PC-9 (cell line): Measurements from ENCODE around the gene GRIN2A. TPM values are rescaled to one million over a fixed set of nuclear protein-coding genes. Genes with fewer than 3 reads are reported as not detected.

ENCODE experiments used
- BruUV-seq: library from RNA; stranded (reverse); fragments of 400-500 nt; replicated peaks from 2 replicates; lab custom pipeline; 2021; lab: Mats Ljungman, UMichigan
- CTCF ChIA-PET: fragments of 300-600 bp; sonication (Branson Sonifier 250); formaldehyde crosslinking; loops from one replicate; lab custom pipeline; 2022; ENCODE audit warnings: antibody characterized with exemption; lab: Charles Lee
- POLR2A ChIA-PET: fragments of 300-600 bp; sonication (Branson Sonifier 250); formaldehyde crosslinking; loops from one replicate; lab custom pipeline; 2022; ENCODE audit warnings: antibody characterized with exemption; ENCODE audit not compliant: unreplicated experiment; lab: Charles Lee
- DNase-seq, 2 experiments: peaks; one replicate each; pipeline versions ENCODE4 v3.0.0 to v3.0.0-alpha.2; 2015 to 2022; ENCODE audit warnings: mixed read lengths in 1 of 2
- H2AFZ ChIP-seq: fragments of 200-600 bp; sonication (generic); 2 replicates; pipeline ENCODE4 v1.8.1; 2017; ENCODE audit warnings: antibody characterized with exemption
- H3F3A ChIP-seq: fragments of 200-600 bp; sonication (generic); 2 replicates; pipeline ENCODE4 v1.8.1; 2017; ENCODE audit warnings: antibody characterized with exemption, mild to moderate bottlenecking, low read depth; ENCODE audit not compliant: insufficient read depth
- H3K27ac ChIP-seq: fragments of 200-600 bp; sonication (generic); 2 replicates; pipeline ENCODE4 v1.6.1; 2016; ENCODE audit warnings: mixed run types
- H3K27me3 ChIP-seq: fragments of 200-600 bp; sonication (generic); 2 replicates; pipeline ENCODE4 v1.6.1; 2016; ENCODE audit warnings: low read depth, mixed run types; ENCODE audit not compliant: insufficient read depth
- H3K36me3 ChIP-seq: fragments of 200-600 bp; sonication (generic); 2 replicates; pipeline ENCODE4 v1.6.1; 2016; ENCODE audit warnings: low read depth, mixed run types
- H3K4me1 ChIP-seq: fragments of 200-600 bp; sonication (generic); replicated peaks from 2 replicates; pipeline ENCODE4 v1.6.1; 2016; ENCODE audit warnings: mixed run types; ENCODE audit not compliant: insufficient read depth
- H3K4me2 ChIP-seq: fragments of 200-600 bp; sonication (generic); 2 replicates; pipeline ENCODE4 v1.6.1; 2017; ENCODE audit warnings: mixed run types
- H3K4me3 ChIP-seq: fragments of 200-600 bp; sonication (generic); 2 replicates; pipeline ENCODE4 v1.6.1; 2016; ENCODE audit warnings: mixed run types
- H3K79me2 ChIP-seq: fragments of 200-600 bp; sonication (generic); 2 replicates; pipeline ENCODE4 v1.6.1; 2017; ENCODE audit warnings: low read depth, mixed run types
- H3K9me2 ChIP-seq: fragments of 200-600 bp; sonication (generic); 2 replicates; pipeline ENCODE4 v1.8.1; 2017; ENCODE audit warnings: mild to moderate bottlenecking; ENCODE audit not compliant: insufficient read depth
- H3K9me3 ChIP-seq: fragments of 200-600 bp; sonication (generic); 2 replicates; pipeline ENCODE4 v1.8.1; 2016; ENCODE audit warnings: low read depth; ENCODE audit not compliant: insufficient read depth
- H4K20me1 ChIP-seq: fragments of 200-600 bp; sonication (generic); 2 replicates; pipeline ENCODE4 v1.8.1; 2017; ENCODE audit not compliant: insufficient read depth
- EZH2 ChIP-seq: fragments of 200-600 bp; sonication (generic); IDR thresholded peaks from 2 replicates; pipeline ENCODE4 v1.8.0; 2017; ENCODE audit warnings: antibody characterized with exemption, low read depth
- intact Hi-C: fragments of 100-400 bp; cut with micrococcal nuclease; formaldehyde crosslinking; loops from one replicate; pipeline ENCODE4 v1.10.0; 2022; ENCODE audit not compliant: unreplicated experiment
- total RNA-seq: library from RNA; stranded (reverse); gene quantifications from 2 replicates; pipeline ENCODE4 v1.2.3, GENCODE V29; 2021
- TF ChIP-seq, protein P1 (sequence below): fragments of 200-600 bp; sonication (generic); conservative IDR thresholded peaks from 2 replicates; pipeline ENCODE4 v1.6.1; 2017; ENCODE audit warnings: mixed run types, antibody characterized with exemption, mild to moderate bottlenecking, moderate library complexity

GRIN2A gene
- total RNA-seq, 1 experiment from 2014 or later = not detected

DNA sequence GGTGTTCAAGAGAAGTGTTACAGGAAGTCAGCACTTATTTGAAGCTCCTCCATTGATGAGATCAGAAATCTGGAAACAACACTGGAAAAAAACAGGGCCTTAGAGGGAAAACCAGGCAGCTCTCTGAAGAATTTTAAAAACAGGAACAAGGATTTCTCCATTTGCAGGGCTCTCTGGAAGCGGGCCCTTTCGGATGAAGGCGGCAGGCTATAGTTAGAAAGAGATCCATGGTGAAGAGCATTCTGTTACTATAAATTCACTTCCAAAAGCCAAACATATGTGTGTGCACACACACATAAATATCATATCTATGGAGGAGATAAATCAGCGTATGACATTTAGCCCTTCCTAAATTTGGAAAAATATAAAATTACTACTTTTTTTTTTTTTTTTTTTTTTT is 42.6 kb upstream of the GRIN2A start:
- H3K9me3 ChIP-seq = no peaks in the 10 kb centered on the region
- ChIA-PET POLR2A (no interaction called here), CTCF (interaction anchor here (0.7 kb wide), 1 partner anchor 171 kb away, joined by 12 read pairs; no protein-coding TSS in a partner anchor)
- TF ChIP-seq, protein P1, sequence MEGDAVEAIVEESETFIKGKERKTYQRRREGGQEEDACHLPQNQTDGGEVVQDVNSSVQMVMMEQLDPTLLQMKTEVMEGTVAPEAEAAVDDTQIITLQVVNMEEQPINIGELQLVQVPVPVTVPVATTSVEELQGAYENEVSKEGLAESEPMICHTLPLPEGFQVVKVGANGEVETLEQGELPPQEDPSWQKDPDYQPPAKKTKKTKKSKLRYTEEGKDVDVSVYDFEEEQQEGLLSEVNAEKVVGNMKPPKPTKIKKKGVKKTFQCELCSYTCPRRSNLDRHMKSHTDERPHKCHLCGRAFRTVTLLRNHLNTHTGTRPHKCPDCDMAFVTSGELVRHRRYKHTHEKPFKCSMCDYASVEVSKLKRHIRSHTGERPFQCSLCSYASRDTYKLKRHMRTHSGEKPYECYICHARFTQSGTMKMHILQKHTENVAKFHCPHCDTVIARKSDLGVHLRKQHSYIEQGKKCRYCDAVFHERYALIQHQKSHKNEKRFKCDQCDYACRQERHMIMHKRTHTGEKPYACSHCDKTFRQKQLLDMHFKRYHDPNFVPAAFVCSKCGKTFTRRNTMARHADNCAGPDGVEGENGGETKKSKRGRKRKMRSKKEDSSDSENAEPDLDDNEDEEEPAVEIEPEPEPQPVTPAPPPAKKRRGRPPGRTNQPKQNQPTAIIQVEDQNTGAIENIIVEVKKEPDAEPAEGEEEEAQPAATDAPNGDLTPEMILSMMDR = no peak
- TF ChIP-seq EZH2 = no peak
- no peaks in the 10 kb centered on the region for H3K4me1 ChIP-seq
- no peak overlapping the region for H2AFZ ChIP-seq
- H3K79me2 ChIP-seq = no peaks in the 10 kb centered on the region
- H3K27ac ChIP-seq = no peak overlapping the region
- H3F3A ChIP-seq = no peaks in the 10 kb centered on the region
- BruUV-seq = no TSS peak
- no peaks in the 10 kb centered on the region for H3K36me3 ChIP-seq
- no peak overlapping the region for H3K4me2 ChIP-seq
- DNase-seq = no peak
- no peaks in the 10 kb centered on the region for H3K9me2 ChIP-seq
- no peaks in the 10 kb centered on the region for H4K20me1 ChIP-seq
- no peak overlapping the region for H3K4me3 ChIP-seq
- peaks cover 45% of the 10 kb centered on the region for H3K27me3 ChIP-seq
- intact Hi-C loops = no loop called here

GRCh38 chr16:10220942-10221341 is 38.7 kb upstream of the GRIN2A start:
- no peaks in the 10 kb centered on the region for H3K79me2 ChIP-seq
- TF ChIP-seq, protein P1 = no peak
- TF ChIP-seq EZH2 = no peak
- ChIA-PET CTCF (no interaction called here), POLR2A (no interaction called here)
- H3K27me3 ChIP-seq = peaks cover 72% of the 10 kb centered on the region
- DNase-seq = no peak
- no peak overlapping the region for H3K4me3 ChIP-seq
- no peaks in the 10 kb centered on the region for H3K9me2 ChIP-seq
- H3K36me3 ChIP-seq = no peaks in the 10 kb centered on the region
- no peak overlapping the region for H3K4me2 ChIP-seq
- no peaks in the 10 kb centered on the region for H4K20me1 ChIP-seq
- H2AFZ ChIP-seq = no peak overlapping the region
- intact Hi-C loops = no loop called here
- no peaks in the 10 kb centered on the region for H3K9me3 ChIP-seq
- H3F3A ChIP-seq = no peaks in the 10 kb centered on the region
- BruUV-seq = no TSS peak
- no peaks in the 10 kb centered on the region for H3K4me1 ChIP-seq
- no peak overlapping the region for H3K27ac ChIP-seq

DNA sequence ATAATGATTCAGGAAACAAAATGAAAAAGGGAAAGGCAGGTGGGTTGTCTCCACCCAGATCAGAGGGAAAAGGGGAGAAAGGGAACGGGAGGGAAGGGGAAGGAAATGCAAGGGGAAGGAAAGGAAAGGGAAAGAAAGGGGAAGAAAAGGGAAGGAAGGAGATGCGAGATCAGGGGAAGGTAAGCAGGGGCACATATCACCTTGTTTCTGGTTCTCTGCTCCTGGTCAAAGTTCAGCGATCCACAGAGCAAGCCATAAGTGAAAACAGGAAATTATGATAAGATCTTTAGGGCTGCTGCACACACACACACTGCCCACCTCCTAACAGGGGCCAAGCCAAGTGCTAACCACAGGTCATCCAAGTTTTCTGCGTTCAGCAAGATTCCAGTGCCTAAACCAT is 37.5 kb upstream of the GRIN2A start:
- no peak overlapping the region for H3K4me2 ChIP-seq
- DNase-seq = no peak
- no peak for TF ChIP-seq EZH2
- TF ChIP-seq, protein P1 = no peak
- H3K36me3 ChIP-seq = no peaks in the 10 kb centered on the region
- H3K4me1 ChIP-seq = no peaks in the 10 kb centered on the region
- H3K27ac ChIP-seq = no peak overlapping the region
- H3K9me3 ChIP-seq = no peaks in the 10 kb centered on the region
- H3K4me3 ChIP-seq = no peak overlapping the region
- H4K20me1 ChIP-seq = no peaks in the 10 kb centered on the region
- intact Hi-C loops = no loop called here
- peaks cover 76% of the 10 kb centered on the region for H3K27me3 ChIP-seq
- no peak overlapping the region for H2AFZ ChIP-seq
- BruUV-seq = no TSS peak
- H3F3A ChIP-seq = no peaks in the 10 kb centered on the region
- no peaks in the 10 kb centered on the region for H3K9me2 ChIP-seq
- no peaks in the 10 kb centered on the region for H3K79me2 ChIP-seq
- CTCF ChIA-PET = no interaction called here
- POLR2A ChIA-PET = no interaction called here
